H54 (cell line): ENCODE measurements around the gene ANXA3.

ENCODE experiments used
- DNase-seq: peaks from one replicate; pipeline ENCODE4 v3.0.0; 2011; ENCODE audit warnings: low spot score, mixed read lengths; ENCODE audit not compliant: insufficient read length
- FAIRE-seq: peaks from 3 replicates; lab custom pipeline; 2011; peaks lifted over from hg19 to GRCh38; lab: Jason Lieb, UNC
- POLR2A ChIP-seq: IDR thresholded peaks from 2 replicates; pipeline ENCODE4 v1.6.1; 2011; ENCODE audit warnings: low read depth, mild to moderate bottlenecking, low read length

Gene ANXA3

DNA sequence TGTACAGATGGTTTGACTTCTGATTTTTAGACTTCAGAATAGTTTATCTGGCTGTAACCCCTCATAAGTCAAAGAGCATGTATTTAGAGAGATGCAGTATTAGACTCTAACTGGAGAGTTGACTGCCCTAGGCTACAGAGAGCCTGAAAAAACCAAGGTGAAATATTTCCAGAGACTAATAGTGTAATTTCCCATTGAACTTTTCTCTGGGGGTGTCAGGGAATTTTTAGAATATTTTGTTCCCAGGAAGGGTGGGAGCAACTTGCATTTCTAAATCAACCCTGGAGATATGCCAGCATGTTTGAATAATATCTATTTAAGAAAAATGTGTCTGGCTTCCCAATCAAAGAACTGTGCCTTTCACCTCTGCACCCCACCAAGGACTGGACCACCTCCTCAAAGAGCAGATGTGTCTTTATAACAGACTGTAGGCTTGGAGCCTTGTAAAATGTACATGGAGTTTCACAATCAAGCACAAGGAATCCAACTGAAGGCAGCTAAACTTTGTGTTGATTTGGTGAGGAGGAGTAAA, 2.0 kb downstream of the ANXA3 start:
- FAIRE-seq = no peak
- DNase-seq = no peak
- TF ChIP-seq POLR2A = no peak

DNA sequence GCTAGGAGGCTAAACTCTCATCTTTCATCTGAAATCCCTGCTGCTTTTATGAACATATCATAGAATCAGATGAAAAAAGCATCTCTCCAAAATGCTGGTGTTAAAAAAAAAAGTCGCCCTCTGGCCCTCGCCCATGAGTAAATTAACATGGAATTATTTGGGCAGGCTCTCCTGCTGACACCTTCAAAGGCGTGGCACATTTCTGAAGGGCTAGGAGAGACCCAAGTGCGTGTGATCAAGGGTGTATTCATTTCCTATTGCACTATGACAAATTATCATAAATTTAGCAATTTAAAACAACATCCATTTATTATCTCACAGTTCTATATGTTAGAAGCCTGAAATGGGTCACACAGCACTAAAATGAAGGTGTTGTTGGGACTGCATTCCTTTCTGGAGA, 5.1 kb downstream of the ANXA3 start:
- DNase-seq = no peak
- no peak for TF ChIP-seq POLR2A
- FAIRE-seq = no peak

DNA sequence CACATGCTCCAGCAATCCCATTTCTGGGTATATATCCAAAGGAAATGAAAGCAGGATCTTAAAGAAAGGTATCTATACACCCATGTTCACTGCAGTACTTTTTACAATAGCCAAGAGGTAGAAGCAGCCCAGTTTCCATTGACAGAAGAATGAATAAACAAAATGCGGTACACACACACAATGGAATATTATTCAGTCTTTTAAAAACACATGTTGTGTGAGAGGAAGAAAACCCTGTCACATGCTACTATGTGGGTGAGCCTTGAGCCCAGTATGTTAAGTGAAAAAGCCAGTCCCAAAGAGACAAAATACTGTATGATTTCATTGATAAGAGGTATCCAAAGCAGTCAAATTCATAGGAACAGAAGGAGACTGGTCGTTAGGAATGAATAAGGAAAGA, 6.3 kb downstream of the ANXA3 start:
- FAIRE-seq (no peak), DNase-seq (no peak)
- no peak for TF ChIP-seq POLR2A

DNA sequence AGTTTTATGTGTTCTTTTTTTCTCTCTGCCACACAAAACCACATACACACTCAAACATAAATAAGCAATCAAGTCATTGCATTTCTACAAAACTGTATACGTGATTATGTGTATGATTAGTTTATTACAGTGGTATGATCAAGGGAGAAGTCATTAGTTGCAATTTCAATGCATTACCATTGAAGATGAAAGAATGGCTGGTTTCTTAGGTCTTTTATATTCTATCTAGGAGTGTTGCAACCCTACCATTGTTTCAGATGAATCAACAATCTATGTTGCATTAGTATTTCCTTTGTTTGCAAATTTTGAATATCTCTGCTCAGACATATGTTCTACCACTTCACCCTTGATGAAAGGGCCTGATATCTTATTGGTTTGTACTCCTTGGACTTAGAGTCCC, 6.8 kb downstream of the ANXA3 start:
- DNase-seq (no peak), FAIRE-seq (no peak)
- no peak for TF ChIP-seq POLR2A

DNA sequence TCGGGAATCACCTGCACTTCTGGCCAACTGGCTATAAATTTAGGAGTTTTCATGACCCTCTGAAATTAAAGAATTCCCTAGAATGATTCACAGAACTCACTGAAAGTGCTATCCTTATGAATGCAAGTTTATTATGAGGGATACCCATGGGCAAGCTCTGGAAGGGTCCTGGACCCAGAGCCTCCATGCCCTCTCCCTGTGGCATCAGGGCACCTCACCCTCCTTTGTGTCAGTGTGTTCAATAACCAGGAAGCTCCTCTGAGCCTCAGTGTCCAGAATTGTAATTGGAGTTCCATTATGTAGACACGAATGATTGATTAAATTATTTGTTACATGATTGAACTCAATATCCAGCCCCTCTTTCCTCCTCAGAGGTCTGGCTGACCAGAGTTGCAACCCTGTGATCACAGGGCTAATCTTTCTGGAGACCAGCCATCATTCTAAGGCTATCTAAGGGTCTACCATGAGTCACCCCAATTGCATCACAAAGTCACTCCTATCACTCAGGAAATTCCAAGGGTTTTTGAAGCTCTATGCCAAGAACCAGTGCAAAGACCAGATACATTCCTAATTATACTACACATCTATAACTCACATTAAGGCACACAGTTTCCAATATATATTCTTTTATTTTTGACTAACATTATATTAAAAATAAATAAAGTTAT, 8.9 kb downstream of the ANXA3 start:
- DNase-seq = no peak
- no peak for TF ChIP-seq POLR2A
- no peak for FAIRE-seq

DNA sequence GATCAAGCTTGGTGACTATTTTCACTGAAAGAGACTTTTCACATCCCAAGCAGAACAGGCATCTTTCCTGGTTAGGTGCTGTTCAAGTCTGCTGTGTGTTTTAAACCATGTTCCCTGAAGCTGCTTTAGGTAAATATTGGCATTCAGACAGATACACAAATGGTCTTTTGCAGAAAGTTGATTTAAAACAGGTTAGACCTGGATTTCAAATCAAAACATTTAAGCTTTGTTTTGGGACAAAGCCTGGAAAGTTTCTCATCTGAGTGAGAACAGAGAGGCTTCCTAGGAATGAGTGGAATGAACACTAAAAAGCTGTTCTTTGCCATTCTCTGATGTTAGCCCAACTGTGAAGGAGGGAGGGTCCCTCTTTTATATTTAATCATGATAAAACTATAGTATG, 10.1 kb downstream of the ANXA3 start:
- no peak for FAIRE-seq
- TF ChIP-seq POLR2A = no peak

DNA sequence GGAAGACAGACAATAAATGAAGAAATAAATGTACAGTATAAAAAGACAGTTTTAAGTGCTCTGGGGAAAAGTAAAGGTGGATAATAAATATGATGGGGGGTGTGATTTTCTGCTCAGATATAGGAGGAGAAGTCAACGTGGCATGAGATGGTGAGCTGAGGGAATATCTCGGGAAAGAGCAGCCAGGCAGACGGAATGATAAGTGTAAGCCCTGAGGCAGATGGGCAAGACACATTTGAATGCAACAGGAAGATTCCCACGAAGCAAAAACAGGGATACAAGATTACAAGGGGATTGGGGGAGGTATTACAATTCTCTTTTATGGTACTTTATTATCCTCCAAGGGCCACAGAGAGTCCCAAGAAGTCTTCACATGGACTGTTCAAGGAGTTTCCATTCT, 11.1 kb downstream of the ANXA3 start:
- no peak for DNase-seq
- no peak for FAIRE-seq
- TF ChIP-seq POLR2A = no peak

More for the DNA sequence above, 10.1 kb downstream of the ANXA3 start:
- no peak for DNase-seq

DNA sequence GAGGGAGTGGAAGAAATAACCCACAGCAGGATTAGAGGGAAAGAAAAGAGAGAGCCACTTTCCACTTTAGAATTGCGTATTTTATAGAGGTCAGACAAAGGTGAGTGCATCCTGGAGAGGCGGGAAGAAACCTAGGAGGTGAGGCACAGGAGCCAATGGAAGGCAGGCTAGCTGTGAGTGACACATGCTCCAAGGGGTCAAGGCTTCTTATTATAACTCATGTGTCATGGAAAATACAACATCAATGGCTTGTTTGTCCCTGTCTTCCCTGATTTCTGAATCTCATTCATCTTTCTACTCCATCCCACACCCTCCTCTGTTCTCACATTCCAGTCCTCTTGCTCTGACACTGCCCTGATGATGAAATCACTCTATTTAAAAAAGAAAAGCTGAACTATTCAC, 14.4 kb downstream of the ANXA3 start:
- no peak for TF ChIP-seq POLR2A
- DNase-seq (no peak), FAIRE-seq (no peak)

DNA sequence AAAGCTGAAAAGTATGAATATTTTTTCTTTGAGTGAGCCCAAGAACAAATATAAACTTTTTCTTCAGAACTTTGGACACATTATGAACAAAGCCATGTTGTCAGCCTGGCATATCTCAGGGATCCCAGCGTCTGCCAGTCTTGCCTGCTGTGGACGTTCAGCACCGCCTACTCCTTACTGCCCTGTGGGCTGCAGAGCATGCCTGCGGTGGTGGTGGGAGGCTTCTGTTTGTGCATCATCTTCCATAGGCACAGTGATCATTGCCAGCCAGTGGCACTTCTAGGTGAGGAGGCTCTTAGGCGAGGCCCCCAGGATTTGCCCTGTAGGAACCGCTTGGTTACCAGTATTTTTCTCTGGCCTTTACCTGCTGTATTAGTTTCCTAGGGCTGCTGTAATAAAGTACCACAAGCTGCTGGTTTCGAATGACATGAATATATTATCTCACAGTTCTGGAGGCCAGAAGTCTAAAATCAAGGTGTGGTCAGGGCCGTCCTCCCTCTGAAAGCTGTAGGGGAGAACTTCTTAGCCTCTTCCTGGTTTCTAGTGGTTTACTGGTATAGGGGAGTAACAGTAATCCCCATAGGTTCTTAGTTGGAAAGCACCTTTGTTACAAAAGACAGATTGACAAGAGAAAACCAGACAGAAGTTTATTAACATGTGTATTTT, 15.4 kb downstream of the ANXA3 start:
- no peak for DNase-seq
- no peak for FAIRE-seq
- no peak for TF ChIP-seq POLR2A

DNA sequence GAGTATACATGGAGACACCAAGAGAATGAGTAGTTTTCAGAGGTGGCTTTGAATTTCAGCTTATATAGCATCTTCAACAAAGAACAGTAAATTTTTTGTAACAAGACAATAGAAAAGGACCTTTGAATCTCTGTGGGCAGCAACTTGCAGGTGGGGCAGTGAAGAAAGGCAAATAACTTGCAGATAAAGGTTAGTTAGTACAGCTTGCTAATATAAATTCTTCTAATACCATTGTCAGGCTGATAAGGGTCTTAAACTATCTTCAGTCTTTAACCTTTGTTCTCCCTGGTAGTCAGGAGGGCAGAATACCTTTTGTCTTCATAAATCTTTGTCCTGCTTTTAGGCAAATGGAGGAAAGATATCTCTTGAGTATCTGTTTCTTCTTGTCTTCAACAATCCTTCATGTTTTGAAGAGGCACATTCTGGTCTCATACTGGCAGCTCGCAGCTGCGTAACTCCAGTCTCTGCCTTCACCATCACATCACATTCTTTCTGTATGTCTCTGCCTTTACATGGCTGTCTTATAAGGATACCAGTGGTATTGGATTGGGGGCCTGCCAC, 16.0 kb downstream of the ANXA3 start:
- FAIRE-seq (no peak), DNase-seq (no peak)
- no peak for TF ChIP-seq POLR2A

DNA sequence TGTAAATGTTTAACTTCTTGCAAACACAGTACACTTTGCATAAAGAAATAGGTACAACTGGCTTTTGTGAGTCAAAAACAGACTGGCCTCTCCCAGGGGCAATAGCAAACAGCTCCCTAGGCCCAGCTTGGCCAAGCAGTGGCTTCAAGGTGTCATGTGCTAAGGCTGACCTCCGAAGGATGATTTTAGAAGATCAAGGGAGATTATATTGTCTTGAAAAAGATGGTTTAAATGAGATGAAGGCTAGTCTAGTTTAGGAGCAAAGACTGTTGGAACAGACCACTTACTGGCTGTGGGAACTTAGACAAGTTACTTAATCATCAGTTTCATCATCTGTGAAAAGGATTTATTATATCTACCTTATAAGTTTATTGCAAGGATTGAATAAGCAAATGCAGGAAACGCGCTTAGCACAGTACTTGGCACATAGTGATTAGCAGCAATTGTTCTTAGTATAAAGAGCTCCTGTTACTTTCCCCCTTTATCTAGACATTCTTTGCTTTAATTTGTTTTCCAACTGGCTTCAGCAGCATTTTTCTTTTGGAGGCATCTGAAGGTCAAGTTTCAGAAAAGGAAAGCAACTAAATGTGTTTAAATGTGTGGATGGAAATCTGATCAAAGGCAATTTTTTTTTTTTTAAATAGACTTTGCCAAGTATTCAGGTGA, 17.2 kb downstream of the ANXA3 start:
- no peak for TF ChIP-seq POLR2A
- no peak for FAIRE-seq
- DNase-seq = no peak

DNA sequence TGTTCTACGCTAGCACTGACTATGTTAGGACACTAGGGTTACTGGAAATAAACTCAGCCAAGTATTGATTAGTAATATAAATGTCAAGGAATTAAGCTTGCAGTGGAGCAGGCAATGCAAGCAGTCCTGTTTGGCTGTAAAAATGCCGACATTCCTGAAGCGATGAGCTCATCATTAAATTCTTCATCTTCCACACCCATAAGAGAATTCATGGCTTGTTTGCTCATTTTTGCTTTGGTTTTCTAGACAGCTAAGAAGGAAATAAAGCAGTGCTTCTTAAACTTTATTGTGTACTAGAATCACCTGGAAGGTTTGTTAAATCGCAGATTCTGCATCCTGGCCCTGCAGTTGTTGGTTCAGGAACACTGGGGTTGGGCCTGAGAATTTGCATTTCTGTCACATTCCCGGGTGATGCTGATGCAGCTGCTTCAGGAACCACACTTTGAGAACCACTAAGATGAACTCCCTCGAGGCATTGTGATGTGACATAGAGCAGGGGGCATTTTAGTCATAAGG, 17.8 kb downstream of the ANXA3 start:
- peak; percentile 88 for FAIRE-seq
- no peak for DNase-seq
- TF ChIP-seq POLR2A = no peak

DNA sequence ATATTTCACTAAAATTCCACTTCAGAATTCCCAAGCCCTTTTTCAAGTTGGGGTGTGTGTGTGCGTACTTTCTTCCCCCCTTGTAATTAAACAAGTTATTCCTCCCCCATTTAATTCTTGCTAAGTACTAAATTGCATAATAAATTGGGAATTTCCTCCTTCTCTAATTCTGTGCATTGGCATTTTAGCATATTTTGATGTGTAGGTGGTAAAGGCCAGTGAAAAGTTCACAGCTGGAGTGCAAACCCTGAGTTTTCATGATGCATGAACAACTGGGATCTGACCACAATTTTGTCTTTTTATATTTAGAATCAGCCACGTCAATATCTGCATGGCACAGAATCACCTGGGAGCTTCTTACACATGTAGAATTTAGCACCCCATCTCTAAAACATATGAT, 18.5 kb downstream of the ANXA3 start:
- no peak for TF ChIP-seq POLR2A
- DNase-seq (no peak), FAIRE-seq (no peak)

DNA sequence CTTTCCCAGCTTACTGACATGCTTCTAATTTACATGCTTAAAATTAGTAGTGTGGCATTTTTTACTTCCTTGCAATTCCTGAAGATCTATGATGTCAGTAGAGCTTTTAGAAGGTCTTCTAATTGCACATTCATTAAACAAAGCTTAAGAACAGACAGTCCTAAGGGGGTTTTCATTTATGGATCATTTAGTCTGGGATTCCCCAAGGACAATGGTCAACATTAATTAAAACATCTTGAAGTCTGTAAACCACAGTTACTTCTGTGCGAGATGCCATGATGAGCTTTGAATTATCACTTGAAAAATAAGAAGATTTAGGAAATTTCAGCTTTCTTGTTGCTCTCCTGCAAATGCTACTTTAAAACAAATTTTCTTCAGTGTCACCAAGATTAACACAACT, 20.2 kb downstream of the ANXA3 start:
- TF ChIP-seq POLR2A = no peak
- FAIRE-seq = no peak
- DNase-seq = no peak
